Ovary (tissue), 3 donors: ENCODE measurements around the gene SMARCD3.

Experiments used
- CTCF ChIP-seq, 3 donors: fragments of 450-650 bp in 2 of 3; fragments of 200-600 bp in 1 of 3; IDR thresholded peaks; one replicate each; pipeline versions ENCODE4 v1.5.1 to v1.8.0; 2016 to 2022; ENCODE audit warnings: antibody characterized with exemption in 3 of 3, mild to moderate bottlenecking in 1 of 3
- EP300 ChIP-seq: sonication (generic); formaldehyde crosslinking; IDR thresholded peaks from one replicate; pipeline ENCODE4 v1.6.1; 2017; ENCODE audit warnings: antibody characterized with exemption
- donor health status: DM: no; HTN: no; CAD: no.

- TF ChIP-seq CTCF (IDR thresholded peaks at IDR 0.05) (no peak), EP300 (no peak)
These were observed 23.3 kb upstream of the SMARCD3 start for GRCh38 chr7:151271699-151272355.
